Omental fat pad (tissue), 4 donors: ENCODE measurements around the gene CHI3L1. TPM values are rescaled to one million over a fixed set of nuclear protein-coding genes. Genes with fewer than 3 reads are reported as not detected.

Source experiments
- ATAC-seq: fragments of 150-250 bp; one replicate; pipeline ENCODE4 v1.9.1; 2016; ENCODE audit warnings: mild to moderate bottlenecking, moderate library complexity; ENCODE audit not compliant: low FRiP score
- DNase-seq: peaks from one replicate; pipeline ENCODE4 v3.0.0-alpha.2; 2019; ENCODE audit warnings: low spot score
- CTCF ChIP-seq, 3 donors: fragments of 450-650 bp; IDR thresholded peaks; one replicate each; pipeline ENCODE4 v1.5.1; 2016 to 2017; ENCODE audit warnings: antibody characterized with exemption in 3 of 3, mild to moderate bottlenecking in 3 of 3, moderate library complexity in 2 of 3
- total RNA-seq, 4 donors: library from RNA; depleted of rRNA; stranded (reverse); fragments of >200 nt; gene quantifications; one replicate each; pipeline ENCODE4 v1.1.0, GENCODE V29; 2016

CHI3L1 gene
- total RNA-seq, 4 donors from 2014 or later, result 0.47 to 338 (median 124) TPM

GRCh38 chr1:203135636-203136305, 50.7 kb downstream of the CHI3L1 start:
- ATAC-seq (no peak), DNase-seq (no peak)
- TF ChIP-seq CTCF (IDR thresholded peaks at IDR 0.05), result no peak

GRCh38 chr1:203133970-203134725, 52.4 kb downstream of the CHI3L1 start:
- DNase-seq (no peak), ATAC-seq (peak; percentile 92)
- no peak for TF ChIP-seq CTCF (IDR thresholded peaks at IDR 0.05)

GRCh38 chr1:203131548-203132200, 54.8 kb downstream of the CHI3L1 start:
- ATAC-seq (no peak), DNase-seq (no peak)
- no peak for TF ChIP-seq CTCF (IDR thresholded peaks at IDR 0.05)

- DNase-seq, result no peak
- TF ChIP-seq CTCF (IDR thresholded peaks at IDR 0.05), result no peak
- ATAC-seq, result no peak
Observed at GRCh38 chr1:203130358-203130985, 56.0 kb downstream of the CHI3L1 start.

- ATAC-seq (no peak), DNase-seq (no peak)
Observed at GRCh38 chr1:203129501-203130231, 56.8 kb downstream of the CHI3L1 start.

More at GRCh38 chr1:203129501-203130231, 56.8 kb downstream of the CHI3L1 start:
- TF ChIP-seq CTCF (IDR thresholded peaks at IDR 0.05), result no peak

Other genes starting within 250 kb of the CHI3L1 start
- gene ADIPOR1, start 228.4 kb downstream of the CHI3L1 start, total RNA-seq, result 100 to 1,000 TPM in 1 of 4 donors, 10 to 100 TPM in 3; 79.0 to 117 (median 94.2) TPM
- gene CYB5R1, start 219.4 kb downstream of the CHI3L1 start, total RNA-seq, result 10 to 100 TPM; 34.3 to 57.4 (median 41.6) TPM
- 10 to 100 TPM; 69.2 to 75.8 (median 72.8) TPM for gene TMEM183A, start 179.3 kb downstream of the CHI3L1 start, total RNA-seq
- gene PPFIA4, start 160.2 kb downstream of the CHI3L1 start, total RNA-seq, result 1 to 10 TPM in 2 of 4 donors, under 1 TPM in 1, not detected in 1; 0.72 to 1.4 (median 1.2) TPM
- not detected for gene MYOG, start 100.7 kb downstream of the CHI3L1 start, total RNA-seq
- gene ADORA1, start 59.0 kb downstream of the CHI3L1 start, total RNA-seq, result 1 to 10 TPM; 1.4 to 4.3 (median 2.6) TPM
- gene MYBPH, start 10.9 kb downstream of the CHI3L1 start, total RNA-seq, result under 1 TPM in 1 of 4 donors, not detected in 3; 0.37 TPM
- 10 to 100 TPM in 1 of 4 donors, 1 to 10 TPM in 2, under 1 TPM in 1; 0.19 to 17.7 (median 2.3) TPM for gene CHIT1, start 43.0 kb upstream of the CHI3L1 start, total RNA-seq
- gene BTG2, start 118.8 kb upstream of the CHI3L1 start, total RNA-seq, result 100 to 1,000 TPM in 3 of 4 donors, 10 to 100 TPM in 1; 76.3 to 654 (median 238) TPM
- 100 to 1,000 TPM in 2 of 4 donors, 10 to 100 TPM in 2; 50.6 to 179 (median 90.4) TPM for gene FMOD, start 164.4 kb upstream of the CHI3L1 start, total RNA-seq